Neural cell (in vitro differentiated cells): ENCODE data around the gene CNTNAP2. TPM values are rescaled to one million over a fixed set of nuclear protein-coding genes. Genes with fewer than 3 reads are reported as not detected.

Experiments used
- H2AFZ ChIP-seq: fragments of 200-600, 300-800 bp; sonication (generic), shearing (Covaris generic); 2 replicates; pipeline ENCODE4 v1.6.0; 2014; ENCODE audit warnings: low read depth, mild to moderate bottlenecking, antibody characterized with exemption, low read length, moderate library complexity
- H3F3A ChIP-seq: fragments of 200-600 bp; shearing (Covaris generic); 2 replicates; pipeline ENCODE4 v1.6.1; 2016; ENCODE audit warnings: mild to moderate bottlenecking, moderate library complexity, mixed read lengths, antibody characterized with exemption, low read length; ENCODE audit not compliant: insufficient read depth, poor library complexity, severe bottlenecking
- H3K27ac ChIP-seq: fragments of 200-600, 300-800 bp; sonication (generic), shearing (Covaris generic); 2 replicates; pipeline ENCODE4 v1.5.1; 2014; ENCODE audit warnings: mild to moderate bottlenecking, low read length, moderate library complexity
- H3K27me3 ChIP-seq: fragments of 300-800, 200-600 bp; sonication (generic), shearing (Covaris generic); 2 replicates; pipeline ENCODE4 v1.6.0; 2014; ENCODE audit warnings: mild to moderate bottlenecking, low read depth, low read length, moderate library complexity; ENCODE audit not compliant: insufficient read depth
- H3K36me3 ChIP-seq: fragments of 300-800, 200-600 bp; sonication (generic), shearing (Covaris generic); 2 replicates; pipeline ENCODE4 v1.5.1; 2014; ENCODE audit warnings: mild to moderate bottlenecking, antibody characterized with exemption, low read length, moderate library complexity; ENCODE audit not compliant: insufficient read depth
- H3K4me2 ChIP-seq: fragments of 300-800, 200-600 bp; sonication (generic), shearing (Covaris generic); 2 replicates; pipeline ENCODE4 v1.6.0; 2014; ENCODE audit warnings: mild to moderate bottlenecking, low read length
- H3K4me3 ChIP-seq: fragments of 300-800, 200-600 bp; sonication (generic), shearing (Covaris generic); 2 replicates; pipeline ENCODE4 v1.5.1; 2014; ENCODE audit warnings: mild to moderate bottlenecking, low read length, moderate library complexity
- H3K79me2 ChIP-seq: fragments of 200-600 bp; shearing (Covaris generic); replicated peaks from 2 replicates; pipeline ENCODE4 v1.6.0; 2014; ENCODE audit warnings: mild to moderate bottlenecking, low read length, moderate library complexity; ENCODE audit not compliant: insufficient read depth
- H3K9ac ChIP-seq: fragments of 300-800, 200-600 bp; sonication (generic), shearing (Covaris generic); 2 replicates; pipeline ENCODE4 v1.6.1; 2016; ENCODE audit warnings: mild to moderate bottlenecking, low read length, mixed read lengths
- H3K9me2 ChIP-seq: fragments of 200-600 bp; shearing (Covaris generic); 2 replicates; pipeline ENCODE4 v1.6.1; 2016; ENCODE audit warnings: mild to moderate bottlenecking, low read length, mixed read lengths; ENCODE audit not compliant: insufficient read depth
- H3K9me3 ChIP-seq: fragments of 200-600, 300-800 bp; sonication (generic), shearing (Covaris generic); 2 replicates; pipeline ENCODE4 v1.6.1; 2016; ENCODE audit warnings: mild to moderate bottlenecking, mixed run types, low read length, moderate library complexity, mixed read lengths
- H4K20me1 ChIP-seq: fragments of 200-600 bp; shearing (Covaris generic); 2 replicates; pipeline ENCODE4 v1.6.1; 2016; ENCODE audit warnings: mild to moderate bottlenecking, mixed run types; ENCODE audit not compliant: insufficient read depth
- CTCF ChIP-seq: fragments of 450-650 bp; IDR thresholded peaks from 2 replicates; pipeline ENCODE4 v1.5.1; 2014; ENCODE audit warnings: antibody characterized with exemption, mild to moderate bottlenecking, moderate library complexity; ENCODE audit not compliant: poor library complexity, severe bottlenecking
- EP300 ChIP-seq: fragments of 450-650 bp; conservative IDR thresholded peaks from 2 replicates; pipeline ENCODE4 v1.6.1; 2014; ENCODE audit warnings: antibody characterized with exemption, mild to moderate bottlenecking, moderate library complexity; ENCODE audit not compliant: poor library complexity, severe bottlenecking
- EZH2 ChIP-seq: fragments of 200-600, 300-800 bp; shearing (Covaris generic), sonication (generic); IDR thresholded peaks from 2 replicates; pipeline ENCODE4 v1.6.1; 2014; ENCODE audit warnings: antibody characterized with exemption, low read length, borderline replicate concordance, mild to moderate bottlenecking; ENCODE audit not compliant: insufficient read depth, poor library complexity, severe bottlenecking
- MXI1 ChIP-seq: fragments of 450-650 bp; conservative IDR thresholded peaks from 2 replicates; pipeline ENCODE4 v1.6.1; 2014; ENCODE audit warnings: antibody characterized with exemption, mild to moderate bottlenecking; ENCODE audit not compliant: poor library complexity, severe bottlenecking
- POLR2AphosphoS5 ChIP-seq: IDR thresholded peaks from 2 replicates; pipeline ENCODE4 v1.6.1; 2012
- RAD21 ChIP-seq: fragments of 450-650 bp; conservative IDR thresholded peaks from 2 replicates; pipeline ENCODE4 v1.6.1; 2014; ENCODE audit warnings: antibody characterized with exemption, mild to moderate bottlenecking, moderate library complexity
- REST ChIP-seq: IDR thresholded peaks from 2 replicates; pipeline ENCODE4 v1.6.1; 2012; ENCODE audit warnings: borderline replicate concordance
- SMC3 ChIP-seq: fragments of 450-650 bp; conservative IDR thresholded peaks from 2 replicates; pipeline ENCODE4 v1.6.1; 2014; ENCODE audit warnings: antibody characterized with exemption, mild to moderate bottlenecking, moderate library complexity; ENCODE audit not compliant: poor library complexity
- TAF1 ChIP-seq: IDR thresholded peaks from 2 replicates; pipeline ENCODE4 v1.6.1; 2012; ENCODE audit warnings: low read depth
- polyA plus RNA-seq: library from polyadenylated mRNA; depleted of rRNA; stranded (reverse); fragments of >200 nt; gene quantifications from 2 replicates; pipeline ENCODE4 v1.2.3, GENCODE V29; 2014

The CNTNAP2 gene
- polyA plus RNA-seq, 1 donor from 2014 or later = 276 TPM

- H3K9me3 ChIP-seq = no peaks in the 10 kb centered on the region
- H3K79me2 ChIP-seq = no peaks in the 10 kb centered on the region
- H3K4me2 ChIP-seq = no peak overlapping the region
- no peaks in the 10 kb centered on the region for H3K27me3 ChIP-seq
- H4K20me1 ChIP-seq = no peaks in the 10 kb centered on the region
- H3K36me3 ChIP-seq = no peaks in the 10 kb centered on the region
- H3K9me2 ChIP-seq = no peaks in the 10 kb centered on the region
- H2AFZ ChIP-seq = no peak overlapping the region
- no peak overlapping the region for H3K4me3 ChIP-seq
- H3F3A ChIP-seq = no peaks in the 10 kb centered on the region
- no peak overlapping the region for H3K27ac ChIP-seq
- TF ChIP-seq EZH2 (no peak), CTCF (no peak), RAD21 (no peak), SMC3 (no peak), REST (no peak), POLR2AphosphoS5 (no peak), EP300 (no peak), MXI1 (no peak)
- H3K9ac ChIP-seq = no peak overlapping the region
These were observed 2070.9 kb downstream of the CNTNAP2 start for GRCh38 chr7:148187471-148187870.

GRCh38 chr7:148191391-148192065 lies 2074.9 kb downstream of the CNTNAP2 start:
- Histone ChIP-seq H3F3A (no peaks in the 10 kb centered on the region), H3K27me3 (no peaks in the 10 kb centered on the region), H2AFZ (no peak overlapping the region), H3K36me3 (no peaks in the 10 kb centered on the region), H3K9me2 (no peaks in the 10 kb centered on the region), H3K4me2 (no peak overlapping the region), H3K9me3 (no peaks in the 10 kb centered on the region), H3K27ac (no peak overlapping the region), H3K4me3 (no peak overlapping the region), H3K9ac (no peak overlapping the region), H4K20me1 (no peaks in the 10 kb centered on the region), H3K79me2 (no peaks in the 10 kb centered on the region)
- TF ChIP-seq SMC3 (no peak), CTCF (no peak), EP300 (no peak), TAF1 (no peak), RAD21 (no peak), MXI1 (no peak), EZH2 (no peak), POLR2AphosphoS5 (no peak), REST (no peak)
